ENCODE measurements around the gene ZAR1L. TPM values are rescaled to one million over a fixed set of nuclear protein-coding genes. Genes with fewer than 3 reads are reported as not detected.

ZAR1L gene
- total and polyA plus RNA-seq, 2 experiments from 2014 or later = 0.31 to 0.56 TPM

- Histone ChIP-seq H3K4me2 (no peak overlapping the region), H3K36me3 (ENCODE audit: insufficient read depth) (no peaks in the 10 kb centered on the region), H3K4me3 (no peak overlapping the region), H2AFZ (no peak overlapping the region), H3K9me2 (ENCODE audit: insufficient read depth) (no peaks in the 10 kb centered on the region), H3K79me2 (replicated peaks; ENCODE audit: insufficient read depth) (no peaks in the 10 kb centered on the region), H4K20me1 (replicated peaks; ENCODE audit: insufficient read depth) (no peaks in the 10 kb centered on the region), H3K27me3 (ENCODE audit: insufficient read depth) (no peaks in the 10 kb centered on the region), H3K27ac (ENCODE audit: low read depth) (no peak overlapping the region), H3K4me1 (ENCODE audit: insufficient read depth) (no peaks in the 10 kb centered on the region; the same call in 1 of the 2 replicates), H3F3A (replicated peaks; ENCODE audit: low read depth) (no peaks in the 10 kb centered on the region)
- no peak overlapping the region for H3K4me3 Mint-ChIP-seq
- TF ChIP-seq ZNF331 (CRISPR knock-in tag; IDR thresholded peaks at IDR 0.05; ENCODE audit: low read depth) (no peak), CREB1 (CRISPR knock-in tag; IDR thresholded peaks at IDR 0.05; ENCODE audit: low read depth) (no peak)
- TF ChIP-seq, protein P1, sequence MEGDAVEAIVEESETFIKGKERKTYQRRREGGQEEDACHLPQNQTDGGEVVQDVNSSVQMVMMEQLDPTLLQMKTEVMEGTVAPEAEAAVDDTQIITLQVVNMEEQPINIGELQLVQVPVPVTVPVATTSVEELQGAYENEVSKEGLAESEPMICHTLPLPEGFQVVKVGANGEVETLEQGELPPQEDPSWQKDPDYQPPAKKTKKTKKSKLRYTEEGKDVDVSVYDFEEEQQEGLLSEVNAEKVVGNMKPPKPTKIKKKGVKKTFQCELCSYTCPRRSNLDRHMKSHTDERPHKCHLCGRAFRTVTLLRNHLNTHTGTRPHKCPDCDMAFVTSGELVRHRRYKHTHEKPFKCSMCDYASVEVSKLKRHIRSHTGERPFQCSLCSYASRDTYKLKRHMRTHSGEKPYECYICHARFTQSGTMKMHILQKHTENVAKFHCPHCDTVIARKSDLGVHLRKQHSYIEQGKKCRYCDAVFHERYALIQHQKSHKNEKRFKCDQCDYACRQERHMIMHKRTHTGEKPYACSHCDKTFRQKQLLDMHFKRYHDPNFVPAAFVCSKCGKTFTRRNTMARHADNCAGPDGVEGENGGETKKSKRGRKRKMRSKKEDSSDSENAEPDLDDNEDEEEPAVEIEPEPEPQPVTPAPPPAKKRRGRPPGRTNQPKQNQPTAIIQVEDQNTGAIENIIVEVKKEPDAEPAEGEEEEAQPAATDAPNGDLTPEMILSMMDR (conservative IDR thresholded peaks at IDR 0.05; ENCODE audit: low read depth in 2 of 2) = peak; percentile 66 to 82
- DNase-seq (ENCODE audit: low spot score) = peak; percentile 74
- H3K36me3 Mint-ChIP-seq (ENCODE audit: low read depth) = no peaks in the 10 kb centered on the region
- no peak overlapping the region for H3K27ac Mint-ChIP-seq
- H3K27me3 Mint-ChIP-seq (ENCODE audit: insufficient read depth, low read depth, poor library complexity) = peaks cover 7% of the 10 kb centered on the region
- peak; percentile 76 for ATAC-seq
- peaks cover 7% of the 10 kb centered on the region for H3K4me1 Mint-ChIP-seq
- H3K9me3 Mint-ChIP-seq = no peaks in the 10 kb centered on the region
Measured at GRCh38 chr13:32310134-32310706, 4.9 kb downstream of the ZAR1L start.

DNA sequence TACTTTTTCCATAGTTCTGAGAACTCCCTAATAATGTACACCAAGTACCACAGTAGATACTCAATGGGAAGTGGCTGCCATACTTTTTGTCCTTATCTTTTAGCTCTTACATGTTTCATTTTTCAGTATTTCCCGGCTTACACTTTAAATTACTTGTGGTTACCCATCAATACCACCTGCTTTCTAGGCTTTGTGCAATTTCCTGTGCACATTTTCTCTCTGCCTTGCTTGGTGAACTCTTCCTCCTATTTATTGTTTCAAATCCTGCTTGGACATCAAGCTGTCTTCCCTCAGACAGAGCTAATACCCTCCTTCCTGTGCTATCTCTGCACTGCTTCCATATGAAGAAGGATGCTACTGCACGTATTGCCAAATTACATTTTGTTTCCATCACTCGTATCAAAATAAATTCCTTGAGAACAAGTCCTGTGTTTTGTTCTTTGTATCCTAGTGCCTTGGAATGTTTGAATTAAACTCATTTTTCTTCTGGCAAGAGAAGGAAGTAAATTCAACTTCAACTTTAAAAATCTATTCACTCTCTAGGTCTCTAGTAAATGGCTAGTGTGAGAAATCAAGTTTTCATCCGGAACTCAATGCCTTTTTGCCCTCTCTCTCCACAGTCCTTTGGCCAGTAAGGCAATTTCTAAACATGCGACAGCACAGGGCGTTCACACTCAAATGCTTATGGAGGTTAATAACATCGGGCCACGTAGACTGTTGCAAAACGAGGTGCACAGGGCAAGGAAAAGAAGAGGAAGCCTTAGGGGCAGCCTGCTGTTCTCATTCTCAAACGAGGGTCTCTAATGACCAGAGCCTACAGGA lies 5.6 kb downstream of the ZAR1L start:
- H3K4me3 ChIP-seq = no peak overlapping the region
- H3K9me2 ChIP-seq (ENCODE audit: insufficient read depth) = no peaks in the 10 kb centered on the region
- H3K4me1 ChIP-seq (ENCODE audit: insufficient read depth) = no peaks in the 10 kb centered on the region; the same call in 1 of the 2 replicates
- Mint-ChIP-seq H3K27me3 (ENCODE audit: insufficient read depth, low read depth, poor library complexity) (peaks cover 2% of the 10 kb centered on the region), H3K9me3 (no peaks in the 10 kb centered on the region), H3K4me1 (peaks cover 2% of the 10 kb centered on the region), H3K36me3 (ENCODE audit: low read depth) (no peaks in the 10 kb centered on the region), H3K27ac (no peak overlapping the region), H3K4me3 (no peak overlapping the region)
- no peak overlapping the region for H2AFZ ChIP-seq
- H3K36me3 ChIP-seq (ENCODE audit: insufficient read depth) = no peaks in the 10 kb centered on the region
- H3F3A ChIP-seq (replicated peaks; ENCODE audit: low read depth) = no peaks in the 10 kb centered on the region
- no peaks in the 10 kb centered on the region for H3K79me2 ChIP-seq (replicated peaks; ENCODE audit: insufficient read depth)
- no peak for DNase-seq (ENCODE audit: low spot score)
- no peak overlapping the region for H3K27ac ChIP-seq (ENCODE audit: low read depth)
- no peaks in the 10 kb centered on the region for H4K20me1 ChIP-seq (replicated peaks; ENCODE audit: insufficient read depth)
- ATAC-seq = peak; percentile 23
- H3K27me3 ChIP-seq (ENCODE audit: insufficient read depth) = no peaks in the 10 kb centered on the region
- H3K4me2 ChIP-seq = no peak overlapping the region
- no peak for TF ChIP-seq ETS1 (IDR thresholded peaks at IDR 0.05)
- no peak for TF ChIP-seq ZNF331 (CRISPR knock-in tag; IDR thresholded peaks at IDR 0.05; ENCODE audit: low read depth)
- no peak for TF ChIP-seq NANOG (IDR thresholded peaks at IDR 0.05; ENCODE audit: borderline replicate concordance)
- no peak for TF ChIP-seq JUNB (IDR thresholded peaks at IDR 0.05; ENCODE audit: unreplicated experiment)
- TF ChIP-seq, protein P2, sequence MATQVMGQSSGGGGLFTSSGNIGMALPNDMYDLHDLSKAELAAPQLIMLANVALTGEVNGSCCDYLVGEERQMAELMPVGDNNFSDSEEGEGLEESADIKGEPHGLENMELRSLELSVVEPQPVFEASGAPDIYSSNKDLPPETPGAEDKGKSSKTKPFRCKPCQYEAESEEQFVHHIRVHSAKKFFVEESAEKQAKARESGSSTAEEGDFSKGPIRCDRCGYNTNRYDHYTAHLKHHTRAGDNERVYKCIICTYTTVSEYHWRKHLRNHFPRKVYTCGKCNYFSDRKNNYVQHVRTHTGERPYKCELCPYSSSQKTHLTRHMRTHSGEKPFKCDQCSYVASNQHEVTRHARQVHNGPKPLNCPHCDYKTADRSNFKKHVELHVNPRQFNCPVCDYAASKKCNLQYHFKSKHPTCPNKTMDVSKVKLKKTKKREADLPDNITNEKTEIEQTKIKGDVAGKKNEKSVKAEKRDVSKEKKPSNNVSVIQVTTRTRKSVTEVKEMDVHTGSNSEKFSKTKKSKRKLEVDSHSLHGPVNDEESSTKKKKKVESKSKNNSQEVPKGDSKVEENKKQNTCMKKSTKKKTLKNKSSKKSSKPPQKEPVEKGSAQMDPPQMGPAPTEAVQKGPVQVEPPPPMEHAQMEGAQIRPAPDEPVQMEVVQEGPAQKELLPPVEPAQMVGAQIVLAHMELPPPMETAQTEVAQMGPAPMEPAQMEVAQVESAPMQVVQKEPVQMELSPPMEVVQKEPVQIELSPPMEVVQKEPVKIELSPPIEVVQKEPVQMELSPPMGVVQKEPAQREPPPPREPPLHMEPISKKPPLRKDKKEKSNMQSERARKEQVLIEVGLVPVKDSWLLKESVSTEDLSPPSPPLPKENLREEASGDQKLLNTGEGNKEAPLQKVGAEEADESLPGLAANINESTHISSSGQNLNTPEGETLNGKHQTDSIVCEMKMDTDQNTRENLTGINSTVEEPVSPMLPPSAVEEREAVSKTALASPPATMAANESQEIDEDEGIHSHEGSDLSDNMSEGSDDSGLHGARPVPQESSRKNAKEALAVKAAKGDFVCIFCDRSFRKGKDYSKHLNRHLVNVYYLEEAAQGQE (IDR thresholded peaks at IDR 0.05; ENCODE audit: unreplicated experiment) = no peak
